C4-2B (cell line): ENCODE results near the gene SLC35F3.

Experiments used
- ZFX ChIP-seq: fragments of 450-650 bp; IDR thresholded peaks from 2 replicates; pipeline ENCODE4 v1.6.1; 2017
- TF ChIP-seq, protein P1 (sequence below): fragments of 450-650 bp; conservative IDR thresholded peaks from 2 replicates; pipeline ENCODE4 v1.5.1; 2017; ENCODE audit warnings: mild to moderate bottlenecking

DNA sequence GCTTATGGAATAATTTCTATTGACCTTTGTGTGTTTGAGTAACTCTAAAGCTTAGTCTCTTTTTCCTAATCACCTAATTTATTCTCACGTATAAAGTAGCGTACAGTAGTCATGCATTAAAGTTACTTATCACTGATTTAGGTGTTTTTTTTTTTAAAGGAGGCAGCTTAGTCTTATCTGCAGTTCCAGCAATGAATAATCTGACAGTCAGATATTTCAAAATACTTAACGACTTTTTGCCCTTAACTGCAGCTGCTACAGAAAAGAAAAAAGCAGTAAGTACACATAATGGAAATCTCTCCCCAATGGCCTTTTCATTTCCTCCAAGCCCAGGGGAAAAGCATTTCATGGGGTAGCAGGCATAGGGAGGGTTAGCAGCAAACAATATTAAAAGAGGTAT lies 54.6 kb downstream of the SLC35F3 start:
- TF ChIP-seq, protein P1, sequence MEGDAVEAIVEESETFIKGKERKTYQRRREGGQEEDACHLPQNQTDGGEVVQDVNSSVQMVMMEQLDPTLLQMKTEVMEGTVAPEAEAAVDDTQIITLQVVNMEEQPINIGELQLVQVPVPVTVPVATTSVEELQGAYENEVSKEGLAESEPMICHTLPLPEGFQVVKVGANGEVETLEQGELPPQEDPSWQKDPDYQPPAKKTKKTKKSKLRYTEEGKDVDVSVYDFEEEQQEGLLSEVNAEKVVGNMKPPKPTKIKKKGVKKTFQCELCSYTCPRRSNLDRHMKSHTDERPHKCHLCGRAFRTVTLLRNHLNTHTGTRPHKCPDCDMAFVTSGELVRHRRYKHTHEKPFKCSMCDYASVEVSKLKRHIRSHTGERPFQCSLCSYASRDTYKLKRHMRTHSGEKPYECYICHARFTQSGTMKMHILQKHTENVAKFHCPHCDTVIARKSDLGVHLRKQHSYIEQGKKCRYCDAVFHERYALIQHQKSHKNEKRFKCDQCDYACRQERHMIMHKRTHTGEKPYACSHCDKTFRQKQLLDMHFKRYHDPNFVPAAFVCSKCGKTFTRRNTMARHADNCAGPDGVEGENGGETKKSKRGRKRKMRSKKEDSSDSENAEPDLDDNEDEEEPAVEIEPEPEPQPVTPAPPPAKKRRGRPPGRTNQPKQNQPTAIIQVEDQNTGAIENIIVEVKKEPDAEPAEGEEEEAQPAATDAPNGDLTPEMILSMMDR = no peak
- no peak for TF ChIP-seq ZFX
